HPDE6-E6E7 (cell line): Measurements from ENCODE around the gene ITPKB.

Experiments
- DNase-seq: peaks from one replicate; pipeline ENCODE4 v3.0.0; 2011; ENCODE audit warnings: missing footprints; ENCODE audit errors: extremely low spot score

Gene ITPKB

DNA sequence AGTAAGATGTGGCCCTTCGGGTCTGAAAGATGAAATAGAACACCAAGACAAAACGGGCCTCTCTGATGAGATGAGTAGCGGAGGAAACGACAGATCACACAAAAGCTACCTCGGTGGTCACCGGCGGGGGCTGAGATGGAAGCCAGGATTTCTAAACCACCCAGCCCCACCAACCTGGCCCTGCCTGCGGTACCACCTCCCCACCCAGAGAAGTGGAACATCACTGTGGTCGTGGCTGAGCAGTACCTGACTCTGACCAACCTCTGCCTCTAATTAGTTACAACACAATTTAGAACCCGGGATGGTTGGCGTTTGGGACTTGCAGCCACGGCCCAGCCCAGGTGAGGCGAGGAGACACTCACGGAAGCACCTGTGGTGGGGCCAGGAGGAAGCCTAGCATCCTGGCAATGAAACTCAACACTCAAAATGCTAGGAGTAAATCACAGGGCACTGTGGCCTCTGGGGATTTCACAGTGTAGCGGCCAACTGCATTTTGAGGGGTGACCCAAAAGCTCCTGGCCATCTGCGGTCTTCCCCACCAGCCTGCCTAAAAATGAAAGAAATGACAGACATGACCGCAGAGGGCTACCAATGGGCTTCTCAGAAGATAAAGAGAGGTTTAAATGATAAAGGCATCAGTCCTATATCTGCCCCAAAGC is 73.4 kb downstream of the ITPKB start:
- no peak for DNase-seq

DNA sequence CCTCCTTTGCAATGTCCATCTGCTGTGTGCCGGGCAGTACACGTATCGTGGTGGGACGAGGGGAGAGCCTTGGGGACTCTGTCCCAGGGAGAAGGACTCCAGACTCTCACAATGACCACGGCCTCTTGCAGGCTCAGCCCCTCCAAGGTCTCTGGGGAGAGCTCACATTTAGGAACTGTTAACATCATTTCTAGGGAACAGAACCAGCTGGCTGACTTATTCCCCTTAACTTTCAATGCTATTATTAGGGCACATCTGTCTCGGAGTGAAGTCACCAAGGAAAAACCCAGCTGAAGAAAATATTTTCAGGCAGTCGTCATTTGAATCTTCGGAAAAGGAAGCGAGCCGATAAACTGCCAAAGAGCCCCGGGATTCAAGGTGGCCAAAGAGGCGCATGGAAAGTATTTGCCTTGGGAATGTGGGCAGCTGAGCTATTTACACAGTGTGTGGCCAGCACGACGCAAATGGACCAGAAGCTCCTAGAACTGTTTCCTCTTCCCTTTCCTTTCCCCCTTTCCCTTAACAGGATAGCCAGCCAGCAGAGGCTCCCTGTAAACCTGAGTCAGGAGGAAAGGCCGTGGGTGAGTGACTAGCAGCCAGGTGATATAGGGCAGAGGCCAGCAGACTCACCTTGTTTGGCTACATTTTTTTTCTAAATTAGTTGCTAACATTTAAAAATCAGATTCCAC is 74.5 kb downstream of the ITPKB start:
- DNase-seq, result no peak

DNA sequence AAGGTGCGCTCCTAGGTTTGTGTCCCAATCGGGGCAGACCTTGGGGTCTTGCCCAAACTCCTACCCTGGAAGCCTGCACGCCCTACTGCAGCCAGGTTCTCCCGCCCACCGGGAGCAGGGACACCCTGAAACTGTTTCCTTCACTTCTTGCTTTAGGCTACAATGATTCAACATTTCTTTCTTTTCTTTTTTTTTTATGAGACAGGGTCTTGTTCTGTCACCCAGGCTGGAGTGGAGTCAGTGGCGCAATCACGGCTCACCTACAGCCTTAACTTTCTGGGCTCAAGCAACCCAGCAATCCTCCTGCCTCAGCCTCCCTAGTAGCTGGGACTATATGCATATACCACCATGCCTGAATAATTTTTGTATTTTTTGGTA is 75.8 kb downstream of the ITPKB start:
- DNase-seq, result no peak

DNA sequence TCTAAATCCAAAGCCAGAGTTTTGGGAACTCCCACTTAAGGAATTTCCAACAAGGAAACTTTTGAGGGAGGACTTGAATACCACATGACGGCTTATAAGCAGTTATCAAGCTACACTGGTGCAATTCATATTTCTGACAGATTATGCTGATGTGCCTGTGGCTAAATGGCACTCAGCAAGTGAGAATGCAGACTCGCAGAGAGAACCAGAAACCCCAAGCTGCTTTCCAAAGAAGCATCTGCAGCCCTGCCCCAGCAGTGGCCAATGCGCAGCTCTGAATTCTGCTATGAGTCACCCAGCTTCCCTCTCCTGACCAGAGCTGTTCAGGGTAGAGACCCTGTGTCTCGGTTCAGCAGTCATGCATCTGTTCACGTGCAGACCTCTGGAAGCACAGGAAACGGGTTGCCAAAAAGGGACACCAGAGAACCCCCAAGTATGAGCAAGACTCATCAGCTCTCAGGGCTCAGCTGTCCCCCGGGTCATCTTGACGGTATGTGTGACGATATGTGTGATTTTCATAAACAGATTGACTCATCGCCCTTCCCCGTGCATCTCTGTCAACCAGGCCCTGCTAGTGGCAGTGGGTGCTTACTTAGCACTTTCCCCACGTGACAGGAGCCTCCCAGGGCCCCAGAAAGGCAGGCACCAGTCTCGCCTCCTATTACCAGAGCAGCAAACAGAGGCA is 76.3 kb downstream of the ITPKB start:
- DNase-seq, result peak; percentile 88

DNA sequence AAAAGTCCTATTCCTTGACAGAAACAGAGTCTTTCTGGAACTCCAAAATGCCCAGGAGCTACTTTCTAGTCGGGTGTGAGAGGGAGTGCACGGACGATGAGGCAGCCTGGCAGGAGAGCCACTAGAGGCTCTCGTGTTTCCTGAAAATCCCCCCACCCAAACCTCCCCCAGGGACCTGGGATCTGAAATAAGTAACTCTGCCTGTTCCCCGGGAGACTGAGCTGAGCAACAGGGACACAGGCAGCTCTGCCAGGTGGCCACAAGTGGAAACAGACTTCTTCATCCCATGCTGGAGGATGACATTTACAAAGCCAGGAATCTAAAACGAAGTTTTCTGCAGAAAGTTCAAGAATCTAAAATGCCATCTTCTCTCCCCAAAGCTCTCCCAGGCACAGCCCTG is 77.1 kb downstream of the ITPKB start:
- DNase-seq, result no peak

DNA sequence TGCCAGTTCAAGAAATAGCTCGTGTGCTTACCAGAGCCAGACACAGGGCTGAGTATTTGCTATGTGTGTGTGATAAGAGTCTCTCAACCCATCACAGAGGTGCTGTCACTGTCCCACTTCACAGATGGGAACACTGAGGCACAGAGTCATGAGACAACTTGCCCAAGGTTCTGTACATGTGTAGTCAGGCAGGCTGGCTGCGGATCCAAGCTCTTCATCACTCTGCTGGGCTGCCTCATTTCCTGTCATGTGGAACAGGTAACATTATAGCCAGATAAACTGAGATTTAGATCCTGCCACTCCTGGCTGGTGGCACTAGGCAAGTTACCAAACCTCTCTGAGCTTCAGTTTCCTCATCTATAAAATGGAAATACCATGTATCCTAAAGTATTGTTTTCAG is 77.8 kb downstream of the ITPKB start:
- DNase-seq, result no peak

DNA sequence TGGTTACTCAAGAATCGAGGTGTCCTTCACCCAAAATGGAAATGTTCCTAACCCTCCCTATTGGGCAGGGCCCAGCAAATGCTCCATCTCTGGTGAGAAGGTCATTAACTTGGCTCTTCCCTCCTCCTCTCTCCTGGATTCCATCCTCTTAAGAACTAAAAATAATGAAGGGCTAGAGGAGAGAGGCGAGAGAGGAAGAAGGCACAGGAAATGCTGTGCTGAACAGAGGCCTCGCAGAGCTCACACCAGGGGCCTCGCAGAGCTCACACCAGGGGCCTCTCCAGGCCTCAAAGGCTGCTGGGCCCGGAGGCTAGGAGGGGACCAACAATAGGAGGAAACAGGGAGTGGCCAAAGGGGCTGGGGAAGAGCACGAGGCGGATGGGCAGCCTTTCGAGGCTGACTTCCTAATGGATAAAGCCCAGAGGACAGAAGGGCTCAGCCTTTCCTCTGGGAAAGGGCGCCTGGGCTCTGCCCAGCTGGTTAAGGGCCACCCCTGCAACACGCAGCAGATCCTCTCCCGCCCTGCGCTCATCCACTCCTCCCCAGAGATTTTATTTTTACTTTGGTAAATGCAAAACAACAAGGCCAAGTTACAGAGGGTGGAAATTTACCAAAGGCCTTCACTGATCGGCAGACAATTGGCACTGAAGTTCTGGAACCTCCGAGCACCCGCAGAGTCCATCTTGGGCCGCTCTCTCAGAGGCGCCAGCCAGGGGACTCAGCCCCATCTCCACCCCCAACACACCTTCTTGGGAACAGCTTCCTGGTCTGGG is 78.5 kb downstream of the ITPKB start:
- DNase-seq, result no peak

DNA sequence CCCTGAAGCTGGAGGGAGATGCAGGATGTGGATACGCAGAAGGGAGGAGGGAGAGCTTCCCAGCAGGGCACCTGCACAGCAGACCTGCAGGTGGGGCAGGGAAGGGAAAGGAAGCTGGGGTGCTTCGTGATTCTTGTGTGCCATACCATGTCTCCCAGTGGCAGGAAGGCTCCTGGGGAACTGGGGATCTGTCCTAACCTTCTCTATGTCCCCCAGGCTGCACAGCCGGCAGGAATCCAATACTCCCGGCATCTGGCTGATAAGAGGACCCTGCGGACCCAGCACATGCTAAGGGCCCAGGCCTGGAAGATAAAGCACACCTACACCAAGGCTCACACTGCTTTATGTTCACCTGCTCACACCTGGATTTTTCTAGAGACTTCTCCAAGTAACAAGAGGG is 79.4 kb downstream of the ITPKB start:
- no peak for DNase-seq

DNA sequence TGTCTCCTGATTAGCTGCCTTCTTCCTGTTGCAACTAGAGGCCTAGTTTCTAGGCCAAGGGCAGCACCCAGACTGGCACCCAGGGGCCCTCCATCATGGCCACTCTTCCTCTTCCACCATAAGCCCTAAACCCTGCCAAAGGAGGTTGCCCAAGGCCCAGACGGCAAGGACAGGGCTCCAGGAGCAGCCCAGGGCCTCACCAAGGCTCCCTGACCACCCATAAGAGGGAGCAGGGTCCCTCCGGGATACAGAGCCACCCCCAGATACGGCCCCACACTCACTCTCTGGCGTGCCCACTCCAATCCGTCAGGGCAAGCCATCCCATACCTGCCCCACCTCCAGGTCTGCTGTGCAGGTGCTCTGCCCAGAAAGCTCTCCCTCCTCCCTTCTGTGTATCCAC is 79.9 kb downstream of the ITPKB start:
- DNase-seq, result no peak

DNA sequence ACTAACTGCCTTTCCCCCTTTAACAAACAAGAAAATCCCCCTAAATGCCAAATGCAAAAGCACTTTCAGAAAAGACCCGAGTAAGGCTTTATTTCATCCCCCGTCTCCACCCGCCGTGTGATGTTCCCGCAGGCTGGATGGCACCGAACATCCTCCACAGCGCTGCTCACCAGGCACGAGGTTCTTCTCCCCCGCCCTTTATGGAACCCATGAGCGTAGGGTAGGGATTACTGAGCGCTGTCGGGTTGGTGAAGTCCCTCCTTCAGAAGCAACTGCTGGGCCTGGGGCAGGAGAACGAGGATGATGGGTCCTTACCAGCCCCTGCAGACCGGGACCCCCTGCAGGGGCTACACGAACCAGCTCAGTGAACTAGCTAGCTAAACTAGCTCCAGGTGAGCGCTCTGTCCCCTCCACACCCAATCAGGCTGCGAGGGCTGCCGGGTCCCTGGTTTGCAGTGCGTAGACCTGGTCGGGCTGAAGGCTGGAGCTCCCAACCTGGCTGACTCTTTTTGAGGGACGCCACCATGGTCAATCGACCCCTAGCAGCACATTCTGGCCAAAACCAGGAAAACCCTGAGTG is 80.4 kb downstream of the ITPKB start:
- no peak for DNase-seq

DNA sequence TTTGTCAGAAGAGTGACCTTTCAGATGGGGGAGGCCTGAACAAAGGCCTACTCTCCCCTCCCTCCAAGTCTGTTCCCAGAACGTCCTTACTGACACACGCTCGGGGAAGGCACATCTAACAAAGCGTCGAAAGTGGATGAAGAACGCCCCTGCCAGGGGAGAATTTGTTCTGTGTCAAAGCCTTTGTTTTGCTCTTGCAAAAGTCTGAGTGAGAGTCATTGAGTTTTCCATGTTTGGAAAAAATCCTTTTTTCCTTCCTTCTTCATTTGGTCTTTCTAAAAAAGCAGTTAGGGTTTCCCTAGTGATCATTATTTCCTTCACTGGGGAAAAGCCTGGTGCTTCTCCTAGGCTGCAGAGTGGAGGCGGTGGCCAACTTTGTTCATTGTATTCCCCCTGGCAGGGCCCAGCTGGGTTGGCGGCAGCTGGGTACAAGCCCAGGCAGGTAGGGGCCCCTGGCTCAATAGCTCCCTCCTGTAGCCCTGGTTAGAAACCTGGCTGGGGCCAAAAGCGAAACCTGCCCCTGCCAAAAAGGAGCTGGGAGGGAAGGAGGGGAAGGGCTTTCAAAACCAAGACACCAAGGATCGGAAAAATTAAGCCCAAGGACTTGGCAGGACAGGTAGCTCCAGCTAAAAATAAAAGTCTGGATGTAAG is 81.1 kb downstream of the ITPKB start:
- peak; percentile 59 for DNase-seq

DNA sequence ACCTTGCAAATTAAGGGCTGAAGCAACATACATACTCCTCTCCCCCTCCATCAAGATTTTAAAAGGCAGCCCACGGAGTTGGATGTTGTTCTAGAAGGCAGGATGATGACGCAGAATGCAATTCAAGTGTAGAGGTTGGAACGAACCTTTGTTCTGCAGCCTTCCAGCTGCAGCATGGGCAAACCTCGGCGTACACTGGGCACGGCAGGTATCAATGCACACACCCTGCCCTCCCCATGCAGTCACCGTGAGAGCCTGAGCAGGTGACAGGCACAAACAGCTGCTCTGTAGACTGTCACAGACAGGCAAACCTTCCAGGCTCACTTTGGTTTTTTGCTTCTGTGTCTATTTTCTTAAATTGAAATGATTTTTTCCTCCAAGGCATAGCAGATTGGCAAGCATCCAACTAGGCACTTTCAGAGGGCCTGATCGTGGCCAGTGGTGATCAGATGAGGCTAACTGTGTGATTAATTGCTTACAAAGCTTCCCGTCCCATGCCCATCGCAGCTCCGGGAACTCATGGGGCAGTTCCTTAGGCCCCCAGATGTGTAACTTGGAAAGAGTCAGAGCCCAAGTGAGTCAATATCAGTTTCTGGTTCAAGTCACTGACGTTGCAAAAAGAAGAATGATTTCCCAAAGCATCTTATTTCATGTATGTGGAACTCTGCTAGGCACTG is 82.3 kb downstream of the ITPKB start:
- DNase-seq, result peak; percentile 38

DNA sequence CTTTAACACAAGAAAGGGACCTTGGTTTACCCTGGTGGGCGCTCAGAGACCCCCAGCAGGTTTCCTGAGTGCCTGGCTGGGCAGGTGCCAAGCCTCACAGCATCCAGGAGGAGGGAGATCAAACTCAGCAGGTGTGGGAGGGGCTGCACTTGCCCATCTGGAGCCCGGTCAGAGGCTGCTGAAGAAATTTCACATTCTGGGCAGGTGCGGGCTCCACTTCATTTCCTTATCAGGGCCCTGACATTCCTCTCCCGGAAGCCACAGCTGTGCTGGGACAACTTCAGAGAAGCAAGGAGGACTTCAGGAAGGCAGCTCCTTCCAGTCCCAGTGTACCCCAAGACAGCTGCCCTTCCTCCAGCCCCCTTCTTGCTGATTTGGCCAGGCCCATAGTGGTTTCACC is 82.9 kb downstream of the ITPKB start:
- DNase-seq, result no peak

DNA sequence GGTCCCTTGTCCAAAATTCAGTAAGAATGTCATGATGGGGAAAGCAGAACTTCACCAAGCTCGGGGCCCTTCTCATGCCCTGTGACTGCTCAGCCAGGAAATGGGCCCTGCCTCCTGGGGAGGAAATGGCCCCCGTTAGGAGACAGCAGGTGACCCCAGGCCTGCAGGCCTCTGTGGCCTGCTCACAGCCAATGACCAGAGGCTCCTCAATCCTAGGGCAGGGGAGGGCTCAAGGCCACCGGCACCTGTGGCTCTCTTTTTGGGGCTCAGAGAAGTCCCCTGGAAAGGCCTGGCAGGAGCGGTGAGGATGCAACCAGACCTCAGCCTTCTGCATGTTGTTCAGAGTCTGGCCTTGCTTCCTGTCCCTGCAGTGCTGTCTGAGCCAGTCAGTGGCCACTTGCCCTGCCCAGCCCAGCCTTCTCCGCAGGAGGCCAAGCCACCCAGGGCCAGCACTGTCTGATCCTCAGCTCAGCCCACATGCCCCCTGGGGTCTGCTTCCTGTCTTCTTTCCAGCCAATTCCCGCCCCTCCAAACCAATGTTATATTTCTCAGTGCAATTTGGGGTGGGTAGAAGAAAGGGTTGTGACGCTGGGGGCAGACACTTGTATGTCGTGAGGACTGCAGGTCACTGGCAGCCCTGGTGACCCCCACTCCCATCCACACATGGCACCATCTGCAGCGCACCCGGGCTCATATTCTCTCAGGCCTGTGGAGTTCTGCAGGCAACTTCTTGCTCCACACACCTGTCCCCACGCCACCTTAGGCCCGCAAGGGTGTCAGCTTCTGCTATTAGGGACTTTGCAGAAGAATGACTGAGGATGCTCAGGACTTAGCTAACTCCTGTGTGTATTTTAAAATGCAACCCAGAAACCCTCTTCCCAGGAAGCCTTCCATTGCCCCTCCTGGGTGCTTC is 83.6 kb downstream of the ITPKB start:
- no peak for DNase-seq

DNA sequence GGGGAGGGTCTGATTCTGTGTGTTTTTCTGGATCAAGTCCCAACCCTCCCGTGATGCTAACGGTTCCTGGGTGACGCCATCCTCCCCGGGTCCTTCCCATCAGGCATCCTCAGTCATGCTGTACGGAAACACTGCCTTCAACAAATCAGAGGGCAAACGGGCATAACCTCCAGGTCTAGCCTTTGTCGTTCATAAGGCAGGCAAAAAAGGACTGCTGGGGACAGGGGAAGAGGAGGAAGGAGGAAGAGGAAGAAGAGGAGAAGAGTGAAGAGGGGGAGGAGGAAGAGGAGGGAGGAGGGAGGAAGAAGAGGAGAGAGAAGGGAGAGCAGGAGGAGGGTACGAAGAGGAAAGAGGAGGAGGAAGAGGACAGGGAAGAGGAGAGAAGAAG is 84.4 kb downstream of the ITPKB start:
- DNase-seq, result no peak

DNA sequence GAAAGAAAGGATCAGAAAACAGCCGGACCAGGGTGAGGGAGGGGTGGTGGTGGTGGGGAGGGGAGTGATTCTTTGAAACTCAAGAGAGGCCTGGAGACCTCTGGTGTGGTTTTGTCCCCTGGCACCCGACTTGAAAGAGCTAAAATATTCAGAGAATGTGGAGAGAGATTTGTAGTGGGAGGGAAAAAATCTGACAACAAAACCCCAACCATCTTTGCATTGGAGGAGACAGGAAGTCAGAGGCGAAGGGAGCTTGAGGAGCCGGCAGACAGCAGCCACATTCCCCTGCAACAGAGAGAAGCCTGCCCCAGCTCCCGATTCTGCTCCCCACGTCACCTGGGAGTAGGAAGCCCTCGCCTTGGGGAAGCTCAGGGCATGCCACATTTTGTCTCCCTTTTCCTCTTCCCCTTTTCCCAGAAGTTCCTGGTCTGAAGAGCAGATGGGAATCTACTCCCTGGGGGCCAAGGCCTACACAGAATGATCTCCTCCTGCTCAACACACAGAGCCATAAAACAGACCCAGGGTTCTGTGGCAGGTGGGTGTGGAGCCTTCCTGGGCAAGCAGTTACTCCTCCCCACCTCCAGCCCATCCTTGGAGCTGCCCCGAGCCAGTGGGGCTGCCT is 84.9 kb downstream of the ITPKB start:
- DNase-seq, result no peak

DNA sequence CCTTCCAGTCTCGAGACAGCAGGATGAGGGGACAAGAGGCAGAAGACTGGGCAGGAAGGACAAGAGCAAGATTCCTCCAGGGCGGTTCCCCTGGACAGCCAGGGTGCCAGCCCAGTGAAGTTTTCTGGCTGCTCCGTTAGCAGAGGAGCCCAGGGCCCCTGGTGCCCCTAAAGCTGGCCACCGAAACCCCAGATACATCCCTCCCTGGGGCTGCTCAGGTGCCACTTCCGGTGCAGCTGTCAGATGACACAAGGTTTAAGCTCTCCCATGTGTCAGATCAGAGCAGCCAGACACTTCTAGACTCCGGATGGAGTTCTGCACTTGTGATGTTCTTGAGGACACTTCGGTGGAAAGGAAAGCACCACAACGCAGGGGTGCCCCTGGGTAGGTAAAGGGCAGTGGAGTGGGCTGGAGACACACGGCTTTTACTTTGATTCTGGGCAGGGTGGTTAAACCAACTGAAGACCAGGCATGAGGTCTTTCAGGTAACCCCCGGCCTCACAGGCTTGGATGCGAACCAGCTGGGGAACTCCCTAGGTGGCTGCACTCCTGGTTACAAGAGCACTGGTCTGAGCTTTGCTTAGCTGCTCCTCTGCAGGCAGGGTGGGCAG is 85.7 kb downstream of the ITPKB start:
- no peak for DNase-seq

DNA sequence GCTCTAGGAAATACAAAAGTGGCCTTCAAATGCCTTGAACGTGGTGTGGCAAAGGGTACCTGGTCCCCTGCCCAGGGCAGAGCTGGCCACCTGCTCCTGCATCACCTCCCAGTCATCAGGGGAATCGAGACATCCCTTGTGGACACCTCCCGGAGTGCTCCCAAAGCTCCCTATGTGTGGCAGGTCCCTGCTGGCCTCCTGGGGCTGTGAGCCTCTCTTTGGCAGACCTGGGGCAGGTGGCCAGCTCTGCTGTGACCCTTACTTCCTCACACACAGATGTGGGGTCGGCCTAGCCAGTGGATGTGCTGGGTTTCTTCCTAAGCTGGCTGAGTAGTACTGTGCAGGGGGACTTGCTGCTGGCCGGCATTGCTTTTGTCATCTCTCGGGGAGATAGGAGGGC is 86.5 kb downstream of the ITPKB start:
- no peak for DNase-seq

DNA sequence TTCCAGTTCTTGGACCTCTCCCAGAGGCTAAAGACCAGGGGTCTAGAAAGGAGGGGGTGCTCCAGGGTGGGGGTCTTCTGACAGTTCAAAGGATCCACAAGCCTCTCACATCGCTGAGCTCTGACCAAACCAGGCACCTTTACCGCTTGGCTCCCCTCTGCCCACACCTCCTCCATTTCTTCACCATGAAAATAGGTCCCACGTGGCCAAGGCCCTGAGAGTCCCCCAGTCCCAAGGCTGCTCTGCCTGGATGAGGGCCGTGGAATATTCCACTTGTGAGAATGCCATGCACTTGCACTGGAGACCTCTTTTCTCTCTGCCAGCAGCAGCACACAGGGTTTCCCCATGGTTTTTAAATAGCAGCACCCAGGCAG is 87.4 kb downstream of the ITPKB start:
- no peak for DNase-seq
